Progenitor cell of endocrine pancreas (in vitro differentiated cells): Measurements from ENCODE around the gene MLLT3. TPM values are rescaled to one million over a fixed set of nuclear protein-coding genes. Genes with fewer than 3 reads are reported as not detected.

ENCODE experiments used
- DNase-seq: peaks from one replicate; pipeline ENCODE4 v3.0.0; 2021; ENCODE audit warnings: low spot score; ENCODE audit not compliant: unreplicated experiment
- H3K27ac Mint-ChIP-seq: 2 replicates; pipeline ENCODE4 v1.8.0; 2021; ENCODE audit warnings: mild to moderate bottlenecking, moderate library complexity, mixed read lengths
- H3K27me3 Mint-ChIP-seq: 2 replicates; pipeline ENCODE4 v1.8.0; 2021; ENCODE audit warnings: mixed read lengths
- H3K36me3 Mint-ChIP-seq: 2 replicates; pipeline ENCODE4 v1.8.0; 2022; ENCODE audit warnings: mixed read lengths; ENCODE audit not compliant: insufficient read depth
- H3K4me1 Mint-ChIP-seq: 2 replicates; pipeline ENCODE4 v1.8.0; 2021; ENCODE audit warnings: low read depth, mixed read lengths
- H3K4me3 Mint-ChIP-seq: 2 replicates; pipeline ENCODE4 v1.8.0; 2021; ENCODE audit warnings: low read depth, mild to moderate bottlenecking, moderate library complexity, mixed read lengths
- H3K9me3 Mint-ChIP-seq: 2 replicates; pipeline ENCODE4 v1.8.0; 2021; ENCODE audit warnings: low read depth, mixed read lengths
- total RNA-seq: library from RNA; stranded (reverse); gene quantifications from 2 replicates; pipeline ENCODE4 v1.2.1, GENCODE V29; 2021
- TF ChIP-seq, protein P1 (sequence below): fragments of 200-600 bp; sonication (generic); IDR thresholded peaks from one replicate; pipeline ENCODE4 v1.5.0; 2021; ENCODE audit warnings: antibody characterized with exemption, mild to moderate bottlenecking; ENCODE audit not compliant: unreplicated experiment

Gene MLLT3
- total RNA-seq, 1 donor from 2014 or later = 25.8 TPM

DNA sequence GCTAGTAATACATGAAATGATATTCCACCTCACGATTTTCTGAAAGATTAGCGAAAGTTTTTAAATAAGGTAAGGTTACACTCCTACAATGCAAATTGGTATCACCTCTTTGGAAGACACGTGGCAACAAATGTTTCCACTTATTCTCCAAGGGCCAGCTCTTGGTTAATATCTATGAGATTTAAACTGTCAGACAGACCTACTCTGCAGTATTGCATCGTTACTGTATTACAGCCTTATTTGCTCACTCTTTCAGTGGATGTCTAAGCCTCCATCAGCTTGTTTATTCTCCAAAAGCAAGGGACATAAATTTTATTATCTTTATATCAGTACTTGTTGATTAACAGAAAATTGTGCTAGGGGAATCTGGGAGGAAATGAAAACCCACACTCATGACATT lies 135.7 kb downstream of the MLLT3 start:
- no peaks in the 10 kb centered on the region for H3K27me3 Mint-ChIP-seq
- TF ChIP-seq, protein P1, sequence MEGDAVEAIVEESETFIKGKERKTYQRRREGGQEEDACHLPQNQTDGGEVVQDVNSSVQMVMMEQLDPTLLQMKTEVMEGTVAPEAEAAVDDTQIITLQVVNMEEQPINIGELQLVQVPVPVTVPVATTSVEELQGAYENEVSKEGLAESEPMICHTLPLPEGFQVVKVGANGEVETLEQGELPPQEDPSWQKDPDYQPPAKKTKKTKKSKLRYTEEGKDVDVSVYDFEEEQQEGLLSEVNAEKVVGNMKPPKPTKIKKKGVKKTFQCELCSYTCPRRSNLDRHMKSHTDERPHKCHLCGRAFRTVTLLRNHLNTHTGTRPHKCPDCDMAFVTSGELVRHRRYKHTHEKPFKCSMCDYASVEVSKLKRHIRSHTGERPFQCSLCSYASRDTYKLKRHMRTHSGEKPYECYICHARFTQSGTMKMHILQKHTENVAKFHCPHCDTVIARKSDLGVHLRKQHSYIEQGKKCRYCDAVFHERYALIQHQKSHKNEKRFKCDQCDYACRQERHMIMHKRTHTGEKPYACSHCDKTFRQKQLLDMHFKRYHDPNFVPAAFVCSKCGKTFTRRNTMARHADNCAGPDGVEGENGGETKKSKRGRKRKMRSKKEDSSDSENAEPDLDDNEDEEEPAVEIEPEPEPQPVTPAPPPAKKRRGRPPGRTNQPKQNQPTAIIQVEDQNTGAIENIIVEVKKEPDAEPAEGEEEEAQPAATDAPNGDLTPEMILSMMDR = no peak
- no peaks in the 10 kb centered on the region for H3K9me3 Mint-ChIP-seq

DNA sequence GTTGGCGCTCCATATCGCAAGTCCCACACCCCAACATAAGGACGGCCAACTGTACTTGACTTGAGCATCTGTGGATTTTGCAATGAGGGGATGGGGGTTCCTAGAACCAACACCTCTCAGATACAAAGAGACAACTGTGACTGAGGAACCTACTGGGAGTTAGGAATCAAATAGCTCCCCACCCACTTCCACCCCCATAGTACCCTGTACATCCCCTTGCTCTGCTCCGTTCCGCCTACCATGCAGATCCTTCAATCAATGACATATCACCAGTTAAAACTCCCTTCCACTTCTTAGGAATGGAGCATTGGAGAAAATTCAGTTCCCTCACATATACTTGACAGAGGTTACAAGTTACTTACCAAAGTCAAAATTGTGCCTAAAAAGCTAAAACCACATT lies 140.9 kb downstream of the MLLT3 start:
- Mint-ChIP-seq H3K4me1 (peaks cover 5% of the 10 kb centered on the region), H3K36me3 (no peaks in the 10 kb centered on the region), H3K9me3 (no peaks in the 10 kb centered on the region), H3K27me3 (no peaks in the 10 kb centered on the region), H3K4me3 (no peak overlapping the region), H3K27ac (no peak overlapping the region)
- DNase-seq = no peak
- TF ChIP-seq, protein P1 = no peak

More for the DNA sequence above, 135.7 kb downstream of the MLLT3 start:
- H3K36me3 Mint-ChIP-seq = no peaks in the 10 kb centered on the region
- no peak overlapping the region for H3K27ac Mint-ChIP-seq
- H3K4me3 Mint-ChIP-seq = no peak overlapping the region
- no peaks in the 10 kb centered on the region for H3K4me1 Mint-ChIP-seq
- no peak for DNase-seq

DNA sequence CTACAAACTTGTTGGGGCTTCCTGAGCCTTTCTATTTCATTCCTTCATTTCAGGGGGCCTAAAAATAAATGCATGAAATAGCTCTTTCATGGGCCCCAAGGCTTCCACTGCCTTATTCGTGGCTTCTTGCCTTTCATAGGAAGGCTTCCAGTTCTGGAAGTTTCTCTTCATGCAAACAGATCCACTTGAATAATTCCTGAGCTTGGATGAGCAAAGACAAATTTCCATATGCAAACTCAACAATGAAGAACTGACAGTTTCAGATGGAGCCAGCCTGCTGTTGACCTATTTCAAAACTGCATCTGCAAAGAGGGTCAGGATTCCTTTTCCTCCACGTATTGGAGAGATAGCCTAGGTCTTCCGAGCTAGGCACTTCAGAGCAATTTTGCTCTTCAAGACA lies 142.1 kb downstream of the MLLT3 start:
- no peak for DNase-seq
- H3K4me1 Mint-ChIP-seq = peaks cover 5% of the 10 kb centered on the region
- H3K27ac Mint-ChIP-seq = no peak overlapping the region
- no peaks in the 10 kb centered on the region for H3K9me3 Mint-ChIP-seq
- TF ChIP-seq, protein P1 = no peak
- H3K36me3 Mint-ChIP-seq = no peaks in the 10 kb centered on the region
- no peaks in the 10 kb centered on the region for H3K27me3 Mint-ChIP-seq
- no peak overlapping the region for H3K4me3 Mint-ChIP-seq

DNA sequence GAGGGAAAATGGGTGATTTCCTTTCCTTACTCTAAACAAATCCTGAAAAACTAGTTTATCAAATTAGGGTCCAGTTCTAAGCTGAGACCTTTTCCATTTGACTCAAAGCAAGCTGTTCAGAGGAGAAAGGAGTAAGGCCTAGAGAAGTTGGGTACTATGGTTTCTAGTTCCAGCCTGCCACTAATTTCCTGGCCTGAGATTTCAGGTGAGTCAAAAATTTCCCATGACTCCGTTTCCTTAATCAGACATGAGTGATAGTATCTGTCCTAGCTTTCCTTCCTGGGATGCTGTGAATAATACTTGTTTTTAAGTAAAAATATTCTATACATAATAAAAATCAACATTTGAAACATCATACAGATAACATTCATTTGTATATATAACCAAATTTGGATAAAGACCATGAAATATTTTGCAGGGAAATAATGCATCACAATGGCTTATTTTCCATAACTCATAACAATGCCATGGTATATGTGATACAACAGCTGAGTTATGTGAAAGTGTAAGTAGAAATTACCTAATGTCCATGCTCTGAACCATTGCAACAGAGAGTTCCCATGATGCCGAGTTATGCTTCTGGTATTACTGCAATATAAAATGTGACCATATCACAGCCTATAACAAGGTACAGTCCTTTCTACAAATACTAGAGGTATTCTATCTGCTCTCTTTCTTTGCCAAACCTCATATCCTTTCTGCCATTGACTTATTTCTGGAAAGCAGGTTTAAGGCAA lies 142.7 kb downstream of the MLLT3 start:
- Mint-ChIP-seq H3K36me3 (no peaks in the 10 kb centered on the region), H3K4me3 (no peak overlapping the region), H3K27ac (no peak overlapping the region), H3K9me3 (no peaks in the 10 kb centered on the region), H3K27me3 (no peaks in the 10 kb centered on the region), H3K4me1 (peaks cover 5% of the 10 kb centered on the region)
- TF ChIP-seq, protein P1 = no peak
- DNase-seq = no peak

DNA sequence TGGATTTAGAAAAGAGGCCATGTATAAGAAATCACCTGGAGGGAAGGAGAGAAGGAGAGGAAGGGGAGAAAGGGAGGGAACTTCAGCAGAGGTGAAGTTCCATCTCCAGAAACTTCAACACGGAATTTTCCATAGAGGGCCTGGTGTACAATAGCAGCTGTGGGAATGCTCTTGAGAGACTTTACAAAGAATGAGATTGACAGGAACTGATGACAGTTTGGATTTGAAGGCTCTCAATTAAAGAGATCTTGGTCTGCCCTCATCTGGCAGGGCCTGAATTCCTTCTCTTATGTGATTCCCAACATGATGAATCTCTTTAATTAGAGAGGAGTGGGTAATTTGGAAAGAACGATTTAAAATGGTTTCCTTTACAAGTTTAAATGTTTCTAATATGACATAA lies 143.5 kb downstream of the MLLT3 start:
- Mint-ChIP-seq H3K27me3 (no peaks in the 10 kb centered on the region), H3K9me3 (no peaks in the 10 kb centered on the region), H3K36me3 (no peaks in the 10 kb centered on the region), H3K4me3 (no peak overlapping the region), H3K4me1 (peaks cover 5% of the 10 kb centered on the region), H3K27ac (no peak overlapping the region)
- TF ChIP-seq, protein P1 = no peak
- DNase-seq = no peak
